ENCODE data around the gene TANGO2.

GRCh38 chr22:19992481-19992911, 28.4 kb upstream of the TANGO2 start:
- TF ChIP-seq TAF1 (IDR thresholded peaks at IDR 0.05; ENCODE audit: low read depth) (no peak), SMC3 (conservative IDR thresholded peaks at IDR 0.05; ENCODE audit: poor library complexity) (no peak), REST (IDR thresholded peaks at IDR 0.05; ENCODE audit: borderline replicate concordance) (no peak), EZH2 (IDR thresholded peaks at IDR 0.05; ENCODE audit: borderline replicate concordance, insufficient read depth, low read length, poor library complexity, severe bottlenecking) (no peak), POLR2AphosphoS5 (IDR thresholded peaks at IDR 0.05) (no peak), EP300 (conservative IDR thresholded peaks at IDR 0.05; ENCODE audit: poor library complexity, severe bottlenecking) (no peak), MXI1 (conservative IDR thresholded peaks at IDR 0.05; ENCODE audit: poor library complexity, severe bottlenecking) (no peak), RAD21 (conservative IDR thresholded peaks at IDR 0.05) (no peak)
- TF ChIP-seq, protein P1, sequence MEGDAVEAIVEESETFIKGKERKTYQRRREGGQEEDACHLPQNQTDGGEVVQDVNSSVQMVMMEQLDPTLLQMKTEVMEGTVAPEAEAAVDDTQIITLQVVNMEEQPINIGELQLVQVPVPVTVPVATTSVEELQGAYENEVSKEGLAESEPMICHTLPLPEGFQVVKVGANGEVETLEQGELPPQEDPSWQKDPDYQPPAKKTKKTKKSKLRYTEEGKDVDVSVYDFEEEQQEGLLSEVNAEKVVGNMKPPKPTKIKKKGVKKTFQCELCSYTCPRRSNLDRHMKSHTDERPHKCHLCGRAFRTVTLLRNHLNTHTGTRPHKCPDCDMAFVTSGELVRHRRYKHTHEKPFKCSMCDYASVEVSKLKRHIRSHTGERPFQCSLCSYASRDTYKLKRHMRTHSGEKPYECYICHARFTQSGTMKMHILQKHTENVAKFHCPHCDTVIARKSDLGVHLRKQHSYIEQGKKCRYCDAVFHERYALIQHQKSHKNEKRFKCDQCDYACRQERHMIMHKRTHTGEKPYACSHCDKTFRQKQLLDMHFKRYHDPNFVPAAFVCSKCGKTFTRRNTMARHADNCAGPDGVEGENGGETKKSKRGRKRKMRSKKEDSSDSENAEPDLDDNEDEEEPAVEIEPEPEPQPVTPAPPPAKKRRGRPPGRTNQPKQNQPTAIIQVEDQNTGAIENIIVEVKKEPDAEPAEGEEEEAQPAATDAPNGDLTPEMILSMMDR (IDR thresholded peaks at IDR 0.05; ENCODE audit: poor library complexity, severe bottlenecking) = no peak

All from neural cell (in vitro differentiated cells).